ENCODE data around the gene TREX2.

GRCh38 chrX:153491918-153492317 lies 46.1 kb upstream of the TREX2 start:
- TF ChIP-seq CTCF (IDR thresholded peaks at IDR 0.05) (no peak), EP300 (IDR thresholded peaks at IDR 0.05) (no peak)

Measured in esophagus muscularis mucosa (tissue), 3 donors.